ENCODE measurements around the gene ZNF407.

DNA sequence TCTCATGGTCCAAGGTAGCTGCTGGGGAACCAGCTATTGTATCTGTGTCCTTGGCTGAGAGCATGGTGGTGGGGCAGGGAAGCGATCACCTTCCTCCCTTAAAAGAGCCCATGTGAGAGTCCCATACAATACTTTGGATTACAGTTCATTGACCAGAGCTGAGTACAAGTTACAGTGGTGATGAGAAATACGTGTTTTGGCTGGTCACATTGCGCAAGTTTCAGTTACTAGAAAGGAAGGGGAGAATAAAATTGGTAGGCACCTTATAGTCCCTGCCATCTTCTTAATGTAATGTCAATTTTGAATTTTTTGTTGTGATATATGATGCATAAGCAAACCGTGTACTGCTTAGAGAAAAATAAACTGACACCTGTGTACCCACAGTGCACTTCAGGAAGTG is 67.7 kb downstream of the ZNF407 start:
- TF ChIP-seq, protein P1, sequence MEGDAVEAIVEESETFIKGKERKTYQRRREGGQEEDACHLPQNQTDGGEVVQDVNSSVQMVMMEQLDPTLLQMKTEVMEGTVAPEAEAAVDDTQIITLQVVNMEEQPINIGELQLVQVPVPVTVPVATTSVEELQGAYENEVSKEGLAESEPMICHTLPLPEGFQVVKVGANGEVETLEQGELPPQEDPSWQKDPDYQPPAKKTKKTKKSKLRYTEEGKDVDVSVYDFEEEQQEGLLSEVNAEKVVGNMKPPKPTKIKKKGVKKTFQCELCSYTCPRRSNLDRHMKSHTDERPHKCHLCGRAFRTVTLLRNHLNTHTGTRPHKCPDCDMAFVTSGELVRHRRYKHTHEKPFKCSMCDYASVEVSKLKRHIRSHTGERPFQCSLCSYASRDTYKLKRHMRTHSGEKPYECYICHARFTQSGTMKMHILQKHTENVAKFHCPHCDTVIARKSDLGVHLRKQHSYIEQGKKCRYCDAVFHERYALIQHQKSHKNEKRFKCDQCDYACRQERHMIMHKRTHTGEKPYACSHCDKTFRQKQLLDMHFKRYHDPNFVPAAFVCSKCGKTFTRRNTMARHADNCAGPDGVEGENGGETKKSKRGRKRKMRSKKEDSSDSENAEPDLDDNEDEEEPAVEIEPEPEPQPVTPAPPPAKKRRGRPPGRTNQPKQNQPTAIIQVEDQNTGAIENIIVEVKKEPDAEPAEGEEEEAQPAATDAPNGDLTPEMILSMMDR (IDR thresholded peaks at IDR 0.05): no peak
- TF ChIP-seq EZH2 (IDR thresholded peaks at IDR 0.05): no peak

Data from neural progenitor cell (in vitro differentiated cells).